GM12878 (cell line): Measurements from ENCODE around the gene EMID1. TPM values are rescaled to one million over a fixed set of nuclear protein-coding genes. Genes with fewer than 3 reads are reported as not detected.

ENCODE experiments used
- ATAC-seq: fragments of 200-7000 bp; cut with Tn5 transposase; 3 replicates; pipeline ENCODE4 v1.9.1; 2020; ENCODE audit warnings: mild to moderate bottlenecking, moderate library complexity
- BruUV-seq: library from RNA; stranded (reverse); fragments of 400-500 nt; replicated peaks from 2 replicates; lab custom pipeline; 2021; lab: Mats Ljungman, UMichigan
- CTCF ChIA-PET: fragments of 300-600 bp; sonication (Branson Sonifier 250); formaldehyde crosslinking; extraction: SDS; loops from one replicate; lab custom pipeline; 2021; ENCODE audit warnings: inconsistent platforms; lab: Yijun Ruan, JAX
- POLR2A ChIA-PET: fragments of 350-600 bp; formaldehyde crosslinking; extraction: SDS; loops from one replicate; lab custom pipeline; 2021; ENCODE audit warnings: inconsistent platforms; lab: Charles Lee
- RAD21 ChIA-PET: fragments of 300-600 bp; sonication (Branson Sonifier 250); formaldehyde crosslinking; loops from one replicate; lab custom pipeline; 2023; ENCODE audit warnings: antibody characterized with exemption; ENCODE audit not compliant: unreplicated experiment; lab: Charles Lee
- SMC1A ChIA-PET: fragments of 300-600 bp; sonication (Branson Sonifier 250); formaldehyde crosslinking; loops from one replicate; lab custom pipeline; 2023; ENCODE audit not compliant: unreplicated experiment, uncharacterized antibody; lab: Charles Lee
- DNase-seq: peaks from one replicate; pipeline ENCODE4 v3.0.0-alpha.2; 2011; ENCODE audit warnings: low read depth, low spot score
- FAIRE-seq: peaks from 3 replicates; lab custom pipeline; 2011; peaks lifted over from hg19 to GRCh38; lab: Jason Lieb, UNC
- H2AFZ ChIP-seq: 2 replicates; pipeline ENCODE4 v1.6.0; 2011; ENCODE audit warnings: low read depth, low read length, control low read depth; ENCODE audit not compliant: control insufficient read depth
- H3K27ac ChIP-seq: 2 replicates; pipeline ENCODE4 v1.5.1; 2011; ENCODE audit warnings: control low read depth; ENCODE audit not compliant: control insufficient read depth, insufficient read depth
- H3K27me3 ChIP-seq, 2 experiments: replicated peaks in 1 of 2; 2 replicates each; pipeline versions ENCODE4 v1.6.0 to v1.6.1; 2011; ENCODE audit warnings: low read length in 1 of 2; ENCODE audit not compliant: control insufficient read depth in 2 of 2, insufficient read depth in 2 of 2
- H3K36me3 ChIP-seq, 2 experiments: 2 replicates each; pipeline ENCODE4 v1.5.1; 2011; ENCODE audit warnings: low read length in 1 of 2; ENCODE audit not compliant: control insufficient read depth in 2 of 2, insufficient read depth in 2 of 2
- H3K4me1 ChIP-seq: 2 replicates; pipeline ENCODE4 v1.6.1; 2011; ENCODE audit warnings: mild to moderate bottlenecking, low read length, moderate library complexity, mixed read lengths; ENCODE audit not compliant: control insufficient read depth, insufficient read depth
- H3K4me2 ChIP-seq: 2 replicates; pipeline ENCODE4 v1.6.0; 2011; ENCODE audit warnings: control low read depth; ENCODE audit not compliant: control insufficient read depth, insufficient read depth
- H3K4me3 ChIP-seq: fragments of 200-600 bp; sonication (generic); 2 replicates; pipeline ENCODE4 v1.5.1; 2016
- H3K79me2 ChIP-seq: 2 replicates; pipeline ENCODE4 v1.6.0; 2011; ENCODE audit warnings: low read length; ENCODE audit not compliant: control insufficient read depth, insufficient read depth
- H3K9ac ChIP-seq: 2 replicates; pipeline ENCODE4 v1.8.0; 2011; ENCODE audit warnings: low read length, control low read depth, mixed read lengths; ENCODE audit not compliant: control insufficient read depth, insufficient read depth
- H3K9me3 ChIP-seq: replicated peaks from 3 replicates; pipeline ENCODE4 v1.5.1; 2011; ENCODE audit warnings: mild to moderate bottlenecking, low read length; ENCODE audit not compliant: control insufficient read depth, insufficient read depth
- H4K20me1 ChIP-seq: 2 replicates; pipeline ENCODE4 v1.6.0; 2011; ENCODE audit not compliant: control insufficient read depth, insufficient read depth
- BCL3 ChIP-seq: IDR thresholded peaks from 2 replicates; pipeline ENCODE4 v1.6.1; 2011; ENCODE audit warnings: borderline replicate concordance, low read depth, mild to moderate bottlenecking, moderate library complexity, low read length; ENCODE audit not compliant: insufficient read depth, poor library complexity, severe bottlenecking
- CBX3 ChIP-seq: fragments of 200-600 bp; sonication (generic); IDR thresholded peaks from 2 replicates; pipeline ENCODE4 v1.6.1; 2016; ENCODE audit warnings: low read depth, borderline replicate concordance
- DPF2 ChIP-seq: fragments of 450-650 bp; IDR thresholded peaks from 2 replicates; pipeline ENCODE4 v1.6.1; 2017; ENCODE audit warnings: mild to moderate bottlenecking
- EED ChIP-seq: sonication (generic); IDR thresholded peaks from 2 replicates; pipeline ENCODE4 v1.6.1; 2016; ENCODE audit warnings: antibody characterized with exemption, low read depth
- HDAC6 ChIP-seq: fragments of 200-600 bp; sonication (generic); IDR thresholded peaks from one replicate; pipeline ENCODE4 v1.8.0; 2017; ENCODE audit warnings: antibody characterized with exemption; ENCODE audit not compliant: unreplicated experiment
- IKZF1 ChIP-seq: fragments of 450-650 bp; conservative IDR thresholded peaks from 2 replicates; pipeline ENCODE4 v1.6.1; 2017; ENCODE audit warnings: antibody characterized with exemption, mild to moderate bottlenecking
- MTA2 ChIP-seq: fragments of 450-650 bp; IDR thresholded peaks from 2 replicates; pipeline ENCODE4 v1.6.1; 2016; ENCODE audit warnings: low read depth, mild to moderate bottlenecking, moderate library complexity
- NBN ChIP-seq: fragments of 450-650 bp; IDR thresholded peaks from 2 replicates; pipeline ENCODE4 v1.6.1; 2016
- NFXL1 ChIP-seq: fragments of 450-650 bp; IDR thresholded peaks from 2 replicates; pipeline ENCODE4 v1.6.1; 2017; ENCODE audit warnings: antibody characterized with exemption, mild to moderate bottlenecking, borderline replicate concordance
- SMAD1 ChIP-seq: fragments of 450-650 bp; IDR thresholded peaks from 2 replicates; pipeline ENCODE4 v1.6.1; 2018; ENCODE audit warnings: mild to moderate bottlenecking, low read depth; ENCODE audit not compliant: partially characterized antibody
- SREBF1 ChIP-seq: IDR thresholded peaks from 2 replicates; pipeline ENCODE4 v1.6.1; 2012; ENCODE audit warnings: mild to moderate bottlenecking, low read length
- STAT1 ChIP-seq: fragments of 450-650 bp; conservative IDR thresholded peaks from 2 replicates; pipeline ENCODE4 v1.6.1; 2014; ENCODE audit warnings: antibody characterized with exemption, mild to moderate bottlenecking
- TAF1 ChIP-seq: IDR thresholded peaks from 2 replicates; pipeline ENCODE4 v1.6.1; 2011; ENCODE audit warnings: mild to moderate bottlenecking, low read depth, low read length, borderline replicate concordance
- WGBS: methylation state at CpG from one replicate; pipeline ENCODE4 v1.1.6; 2016; ENCODE audit warnings: low lambda C conversion rate; ENCODE audit not compliant: insufficient replicate concordance, insufficient coverage; ENCODE audit errors: missing lambda C conversion rate; 5-methylcytosine and 5-hydroxymethylcytosine counted together
- in situ Hi-C: fragments of 300-500 bp; cut with MboI; formaldehyde crosslinking; loops from 9 replicates; pipeline ENCODE4 v1.14.3; 2018; ENCODE audit warnings: mixed read lengths
- intact Hi-C: fragments of 100-400 bp; cut with micrococcal nuclease; formaldehyde crosslinking; loops from one replicate; pipeline ENCODE4 v1.14.2; 2022; ENCODE audit not compliant: unreplicated experiment
- polyA plus RNA-seq, 11 experiments: library from polyadenylated mRNA; depleted of rRNA in 4 of 11; unstranded in 6 of 11; stranded (reverse) in 5 of 11; fragments of >200 nt; fragmentation: Nextera tagmentation in 4 of 11; fragmentation: Illumina TruSeq in 1 of 11; extraction: Ambion mirVana in 4 of 11; extraction: Trizol in 1 of 11; gene quantifications; 1 replicate in 1 of 11; 2 replicates in 10 of 11; pipeline versions ENCODE4 v1.2.1 to v1.2.3, GENCODE V29; 2011 to 2016; ENCODE audit warnings: inconsistent platforms in 2 of 11, missing spikeins in 2 of 11, low read depth in 1 of 11
- total RNA-seq, 4 experiments: library from RNA; depleted of rRNA in 3 of 4; stranded (reverse); fragments of >200 nt in 3 of 4; fragmentation: Illumina TruSeq in 1 of 4; extraction: Trizol in 1 of 4; gene quantifications; 2 replicates each; pipeline versions ENCODE4 v1.2.1 to v1.2.3, GENCODE V29; 2013 to 2021

EMID1 gene
- total and polyA plus RNA-seq, 10 of the 15 experiments (the other 5 are each of a cell fraction or from before 2014, with no cell fraction given): 1.2 to 60.3 (median 12.0) TPM

- no peak for TF ChIP-seq DPF2
- no peak for TF ChIP-seq NBN
- TF ChIP-seq HDAC6: no peak
- TF ChIP-seq EED: no peak
- no peak for TF ChIP-seq TAF1
- no peak for TF ChIP-seq SREBF1
- no peak for TF ChIP-seq SMAD1
- TF ChIP-seq STAT1: no peak
- no peak for TF ChIP-seq BCL3
- no peak for TF ChIP-seq MTA2
- no peak for TF ChIP-seq IKZF1
- TF ChIP-seq CBX3: no peak
- no peak for TF ChIP-seq NFXL1
- ChIA-PET POLR2A (no interaction called here), SMC1A (interaction anchor here (0.8 to 0.9 kb wide), 2 partner anchors 18 to 211 kb away, joined by 3 read pairs; no protein-coding TSS in a partner anchor), CTCF (interaction anchor here (0.9 to 1.6 kb wide), 2 partner anchors 9 to 47 kb away, joined by 3 to 5 read pairs; no protein-coding TSS in a partner anchor), RAD21 (no interaction called here)
- H3K36me3 ChIP-seq: no peaks in the 10 kb centered on the region
- H2AFZ ChIP-seq: no peak overlapping the region
- H3K4me1 ChIP-seq: no peaks in the 10 kb centered on the region
- no peaks in the 10 kb centered on the region for H4K20me1 ChIP-seq
- no peak for DNase-seq
- H3K9ac ChIP-seq: no peak overlapping the region
- no peaks in the 10 kb centered on the region for H3K27me3 ChIP-seq
- no peak overlapping the region for H3K27ac ChIP-seq
- no peak overlapping the region for H3K4me3 ChIP-seq
- H3K79me2 ChIP-seq: no peaks in the 10 kb centered on the region
- BruUV-seq: no TSS peak
- H3K9me3 ChIP-seq: no peaks in the 10 kb centered on the region
- WGBS: 54% methylated on average over 10 of the region's 10 CpGs
- intact Hi-C loops (no loop called here), in situ Hi-C loops (no loop called here)
- H3K4me2 ChIP-seq: no peak overlapping the region
- no peak for ATAC-seq
- FAIRE-seq: no peak
Observed at GRCh38 chr22:29251981-29252911, 46.5 kb downstream of the EMID1 start.
